ENCODE measurements around the gene UGGT1.

Gene UGGT1

GRCh38 chr2:128228894-128229293 lies 137.9 kb downstream of the UGGT1 start:
- no peak for DNase-seq

- DNase-seq: peak; percentile 94
These were observed 142.2 kb downstream of the UGGT1 start for GRCh38 chr2:128232965-128233789.

- no peak for DNase-seq
These were observed 142.9 kb downstream of the UGGT1 start for GRCh38 chr2:128233790-128234395.

- no peak for DNase-seq
These were observed 143.6 kb downstream of the UGGT1 start for GRCh38 chr2:128234613-128235012.

- no peak for DNase-seq
These were observed 144.6 kb downstream of the UGGT1 start for GRCh38 chr2:128235581-128235980.

- DNase-seq: no peak
These were observed 145.6 kb downstream of the UGGT1 start for GRCh38 chr2:128236491-128237035.

- DNase-seq: no peak
These were observed 146.1 kb downstream of the UGGT1 start for GRCh38 chr2:128237081-128237534.

- DNase-seq: no peak
These were observed 147.1 kb downstream of the UGGT1 start for GRCh38 chr2:128237911-128238697.

GRCh38 chr2:128241896-128242295 lies 150.9 kb downstream of the UGGT1 start:
- no peak for DNase-seq

Measured in retina (tissue), 1 donor.